ENCODE results near the gene AP1G2.
"Not testable (repeated sequence)": the region's sequence is repeated elsewhere in the genome, so short reads cannot be mapped to it uniquely, and the experiment has no call there.

Gene AP1G2, protein sequence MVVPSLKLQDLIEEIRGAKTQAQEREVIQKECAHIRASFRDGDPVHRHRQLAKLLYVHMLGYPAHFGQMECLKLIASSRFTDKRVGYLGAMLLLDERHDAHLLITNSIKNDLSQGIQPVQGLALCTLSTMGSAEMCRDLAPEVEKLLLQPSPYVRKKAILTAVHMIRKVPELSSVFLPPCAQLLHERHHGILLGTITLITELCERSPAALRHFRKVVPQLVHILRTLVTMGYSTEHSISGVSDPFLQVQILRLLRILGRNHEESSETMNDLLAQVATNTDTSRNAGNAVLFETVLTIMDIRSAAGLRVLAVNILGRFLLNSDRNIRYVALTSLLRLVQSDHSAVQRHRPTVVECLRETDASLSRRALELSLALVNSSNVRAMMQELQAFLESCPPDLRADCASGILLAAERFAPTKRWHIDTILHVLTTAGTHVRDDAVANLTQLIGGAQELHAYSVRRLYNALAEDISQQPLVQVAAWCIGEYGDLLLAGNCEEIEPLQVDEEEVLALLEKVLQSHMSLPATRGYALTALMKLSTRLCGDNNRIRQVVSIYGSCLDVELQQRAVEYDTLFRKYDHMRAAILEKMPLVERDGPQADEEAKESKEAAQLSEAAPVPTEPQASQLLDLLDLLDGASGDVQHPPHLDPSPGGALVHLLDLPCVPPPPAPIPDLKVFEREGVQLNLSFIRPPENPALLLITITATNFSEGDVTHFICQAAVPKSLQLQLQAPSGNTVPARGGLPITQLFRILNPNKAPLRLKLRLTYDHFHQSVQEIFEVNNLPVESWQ
- 146 to 282 (median 220) reads per million in 4 experiments for total RNA-seq

DNA sequence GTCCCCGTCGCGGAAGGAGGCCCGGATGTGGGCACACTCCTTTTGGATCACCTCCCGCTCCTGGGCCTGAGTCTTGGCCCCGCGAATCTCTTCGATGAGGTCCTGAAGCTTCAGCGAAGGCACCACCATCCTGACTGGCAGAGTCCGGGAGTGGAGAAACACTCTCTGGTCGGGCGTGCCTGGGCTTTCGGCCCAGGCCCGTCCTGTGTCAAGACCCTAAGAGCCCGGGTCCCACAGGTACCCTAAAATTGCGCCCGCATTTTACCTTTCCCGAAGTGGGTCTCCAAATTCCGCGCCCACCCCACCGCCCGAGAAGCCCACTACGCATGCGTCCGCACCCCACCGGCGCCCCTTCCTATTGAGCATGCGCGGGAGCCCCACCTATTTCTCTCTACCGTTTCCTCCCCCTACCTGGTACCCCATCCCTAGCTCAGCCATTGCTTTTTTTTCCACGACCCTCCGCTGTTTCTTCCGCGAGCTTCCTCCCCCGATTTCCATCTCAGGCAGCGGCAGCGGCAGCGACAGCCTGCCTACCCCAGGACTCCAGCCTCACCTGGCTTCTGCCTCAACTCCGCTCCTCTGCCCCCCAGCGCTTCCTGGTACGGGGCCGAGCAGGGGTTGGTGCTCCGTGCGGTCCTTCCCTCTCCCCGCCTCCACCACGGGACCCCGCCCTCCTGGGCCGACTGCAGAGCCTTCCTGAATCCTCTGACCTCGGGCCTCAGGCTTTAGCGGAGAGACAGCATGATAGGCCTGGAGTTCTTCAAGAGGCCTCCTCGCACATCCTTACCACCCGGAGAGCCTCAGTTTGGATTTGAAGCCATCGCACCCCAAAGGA lies at the start of gene AP1G2:
Gene AP1G2, minus strand, starts transcription at position 606 of the 835 bp plus-strand sequence. Its CDS starts 477 bp downstream, at position 129.
- peak; percentile 74 for DNase-seq

DNA sequence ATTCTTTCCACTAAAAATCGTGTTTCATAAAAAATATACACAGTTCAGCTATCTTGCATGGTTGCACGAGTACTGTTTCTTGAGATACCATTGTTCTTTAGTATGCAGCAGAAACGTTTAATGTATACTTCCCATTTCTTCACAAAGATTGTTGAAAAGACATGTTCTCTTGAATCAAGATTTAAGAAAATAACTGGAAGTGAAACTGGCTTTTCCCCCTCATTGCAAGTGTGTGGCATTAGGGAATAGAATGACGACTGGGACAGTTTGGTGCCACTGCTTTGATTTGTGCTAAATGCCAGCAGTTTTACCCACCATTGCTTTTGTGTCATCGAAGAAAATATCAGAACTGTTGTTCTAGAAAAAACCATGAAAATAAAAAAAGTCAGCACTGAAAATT lies 48.3 kb upstream of the AP1G2 start:
- no peak for DNase-seq

- no peak for DNase-seq
Observed at GRCh38 chr14:23614395-23614828, 46.8 kb upstream of the AP1G2 start.

GRCh38 chr14:23613242-23614070 lies 45.9 kb upstream of the AP1G2 start:
- DNase-seq, result no peak

DNA sequence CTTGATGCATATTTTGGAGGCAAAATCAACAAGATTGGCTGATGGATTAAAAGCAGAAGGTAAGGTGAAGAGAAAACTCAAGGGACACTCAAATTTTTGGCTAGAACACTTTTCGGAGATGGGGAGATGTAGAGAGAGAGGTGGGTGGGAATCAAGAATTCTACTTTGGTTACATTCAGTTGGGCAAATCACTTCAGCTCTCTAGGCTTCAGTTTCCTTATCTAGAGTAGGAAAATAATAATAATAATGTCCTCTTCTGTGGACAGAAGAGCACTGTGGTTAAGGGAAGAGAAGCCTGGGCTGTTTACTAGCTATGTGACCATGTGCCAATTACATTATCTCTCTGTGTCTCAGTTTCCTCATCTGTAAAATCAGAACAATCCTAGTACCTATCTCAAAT lies 45.2 kb upstream of the AP1G2 start:
- no peak for DNase-seq

- DNase-seq, result no peak
Observed at GRCh38 chr14:23612354-23612732, 44.8 kb upstream of the AP1G2 start.

GRCh38 chr14:23610815-23611289 lies 43.3 kb upstream of the AP1G2 start:
- DNase-seq, result no peak

GRCh38 chr14:23610090-23610814 lies 42.7 kb upstream of the AP1G2 start:
- DNase-seq, result no peak

DNA sequence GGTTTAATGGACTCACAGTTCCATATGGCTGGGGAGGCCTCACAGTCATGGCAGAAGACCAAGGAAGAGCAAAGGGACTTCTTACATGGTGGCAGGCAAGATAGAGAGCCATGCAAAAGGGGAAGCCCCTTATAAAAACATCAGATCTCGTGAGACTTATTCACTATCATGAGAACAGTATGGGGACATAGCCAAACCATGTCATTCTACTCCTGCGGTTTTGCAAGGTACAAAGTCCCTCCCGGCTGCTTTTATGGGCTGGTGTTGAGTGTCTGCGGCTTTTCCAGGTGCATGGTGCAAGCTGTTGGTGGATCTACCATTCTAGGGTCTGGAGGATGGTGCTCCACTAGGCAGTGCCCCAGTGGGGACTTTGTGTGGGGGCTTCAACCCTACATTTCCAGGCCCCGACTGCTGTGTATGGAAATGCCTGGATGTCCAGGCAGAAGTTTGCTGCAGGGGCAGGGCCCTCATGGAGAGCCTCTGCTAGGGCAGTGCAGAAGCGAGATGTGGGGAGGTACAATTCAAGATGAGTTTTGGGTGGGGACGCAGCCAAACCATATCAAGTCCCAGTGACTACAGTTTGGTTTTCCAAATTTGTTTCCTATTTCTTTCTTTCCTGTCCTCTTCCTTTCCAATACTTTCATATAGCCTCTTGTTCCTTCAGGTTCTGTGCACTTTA lies 42.0 kb upstream of the AP1G2 start:
- DNase-seq, result not testable (repeated sequence)

- no peak for DNase-seq
Observed at GRCh38 chr14:23609001-23609400, 41.4 kb upstream of the AP1G2 start.

DNA sequence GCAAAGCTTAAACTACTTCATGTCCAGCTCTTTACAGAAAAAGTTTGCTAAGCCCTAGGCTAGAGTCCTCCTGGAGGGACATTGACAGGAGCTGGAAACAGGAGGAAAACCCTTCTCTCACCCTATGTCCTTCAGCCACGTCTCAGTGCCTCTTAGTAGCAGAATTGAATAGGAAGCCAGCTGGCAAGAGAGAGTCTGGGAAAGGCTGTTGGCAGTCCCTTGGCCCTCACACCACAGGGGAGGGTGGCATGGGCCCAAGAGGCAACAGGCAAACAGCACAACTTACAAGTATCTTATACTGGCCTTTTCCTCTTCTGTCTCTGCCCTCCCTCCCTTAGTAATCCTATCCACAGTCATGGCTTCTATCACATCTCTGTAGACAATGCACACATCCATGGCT lies 40.9 kb upstream of the AP1G2 start:
- no peak for DNase-seq

- no peak for DNase-seq
Observed at GRCh38 chr14:23605931-23606585, 38.5 kb upstream of the AP1G2 start.

DNA sequence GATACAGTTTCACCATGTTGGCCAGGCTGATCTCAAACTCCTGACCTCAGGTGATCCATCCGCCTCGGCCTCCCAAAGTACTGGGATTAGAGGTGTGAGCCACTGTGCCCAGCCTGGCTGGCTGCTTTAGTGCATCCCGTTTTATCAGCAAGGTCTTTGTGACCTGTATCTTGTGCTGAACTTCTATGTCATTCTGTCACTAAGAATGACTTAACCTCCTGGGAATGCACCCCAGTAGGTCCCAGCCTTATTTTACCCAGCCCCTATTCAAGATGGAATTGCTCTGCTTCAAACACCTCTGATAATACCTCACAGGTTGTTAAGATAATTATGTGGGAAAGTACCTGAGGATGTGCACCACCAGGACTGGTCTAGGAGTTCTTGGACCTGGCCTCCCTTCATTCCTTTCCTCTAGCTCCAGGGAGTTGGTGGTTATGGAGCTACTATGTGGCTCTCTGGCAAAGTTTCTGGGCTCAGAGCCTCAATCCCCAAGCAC lies 37.1 kb upstream of the AP1G2 start:
- DNase-seq, result no peak

- no peak for DNase-seq
Observed at GRCh38 chr14:23604148-23604547, 36.6 kb upstream of the AP1G2 start.

GRCh38 chr14:23603103-23603502 lies 35.5 kb upstream of the AP1G2 start:
- no peak for DNase-seq

GRCh38 chr14:23602181-23603095 lies 34.8 kb upstream of the AP1G2 start:
- DNase-seq, result no peak

DNA sequence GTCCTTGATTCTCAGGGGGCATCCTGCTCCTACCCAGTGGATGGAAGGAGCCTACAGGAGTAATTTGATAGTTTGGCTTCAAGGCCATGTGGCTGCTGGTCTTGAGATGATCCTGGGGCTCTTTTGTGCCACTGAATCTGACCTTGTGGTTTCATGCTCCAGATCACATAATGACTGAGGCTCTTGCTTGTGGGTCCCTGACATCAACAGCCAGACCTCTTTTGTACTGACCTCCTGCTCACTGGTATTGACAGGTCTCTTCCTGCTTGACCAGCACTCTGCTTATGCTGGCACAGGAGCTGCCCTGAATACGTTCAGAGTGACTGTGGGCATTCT lies 34.2 kb upstream of the AP1G2 start:
- DNase-seq, result no peak

- no peak for DNase-seq
Observed at GRCh38 chr14:23601424-23601823, 33.8 kb upstream of the AP1G2 start.

GRCh38 chr14:23600806-23601205 lies 33.2 kb upstream of the AP1G2 start:
- no peak for DNase-seq
